Stimulated activated CD8-positive, alpha-beta memory T cell treated with anti-CD3 and anti-CD28 coated beads, Interleukin-4, amount 100 ng/mL, for 24 hours (primary cell): Measurements from ENCODE around the gene GRK4.
"Not testable (repeated sequence)": the region's sequence is repeated elsewhere in the genome, so short reads cannot be mapped to it uniquely, and the experiment has no call there.

ENCODE experiments used
- DNase-seq: peaks from one replicate; pipeline ENCODE4 v3.0.0-alpha.2; 2020; ENCODE audit warnings: low read depth

GRK4 gene

GRCh38 chr4:2942037-2942531 lies 21.3 kb upstream of the GRK4 start:
- no peak for DNase-seq

DNA sequence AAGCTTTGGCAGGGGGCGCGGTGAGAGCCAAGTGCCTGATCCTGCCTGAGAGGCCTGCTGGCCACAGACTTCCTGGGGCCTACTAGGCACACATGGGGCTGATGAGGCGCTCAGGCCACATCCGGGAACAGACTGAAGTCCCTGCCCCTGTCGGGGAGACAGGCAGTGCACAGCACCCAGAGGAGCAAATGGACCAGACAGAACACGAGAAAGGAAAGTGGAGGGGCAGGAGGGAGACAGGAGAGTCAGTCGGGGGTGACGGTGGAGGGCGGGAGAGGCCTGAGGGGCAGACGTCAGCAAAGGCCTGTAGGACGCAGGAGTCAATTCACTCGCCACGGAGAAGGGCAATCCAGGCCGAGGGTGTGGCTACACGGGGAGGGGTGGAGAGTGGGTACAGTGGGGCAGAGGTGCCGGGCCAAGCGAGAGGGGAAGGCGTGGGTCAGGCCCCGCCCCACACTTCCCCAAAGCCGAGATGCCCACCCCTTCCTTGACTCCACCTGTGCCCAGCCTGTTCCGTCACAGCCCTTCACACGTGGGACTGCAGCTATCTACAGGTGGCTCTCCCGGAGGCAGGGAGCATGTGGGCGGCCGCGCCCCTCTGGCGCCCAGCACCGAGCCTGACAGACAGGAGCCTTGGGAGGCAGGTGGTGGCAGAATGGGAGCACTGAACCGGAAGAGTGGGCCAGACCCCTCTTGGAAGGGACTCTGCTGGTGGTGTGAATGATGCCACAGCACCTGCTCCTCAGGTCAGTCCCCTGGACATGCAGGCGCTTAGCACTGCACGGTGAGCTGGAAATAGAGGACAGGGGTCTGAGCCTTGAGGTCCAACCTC lies 20.6 kb upstream of the GRK4 start:
- no peak for DNase-seq

- no peak for DNase-seq
These were observed 19.8 kb upstream of the GRK4 start for GRCh38 chr4:2943364-2944090.

- no peak for DNase-seq
These were observed 19.3 kb upstream of the GRK4 start for GRCh38 chr4:2944091-2944482.

DNA sequence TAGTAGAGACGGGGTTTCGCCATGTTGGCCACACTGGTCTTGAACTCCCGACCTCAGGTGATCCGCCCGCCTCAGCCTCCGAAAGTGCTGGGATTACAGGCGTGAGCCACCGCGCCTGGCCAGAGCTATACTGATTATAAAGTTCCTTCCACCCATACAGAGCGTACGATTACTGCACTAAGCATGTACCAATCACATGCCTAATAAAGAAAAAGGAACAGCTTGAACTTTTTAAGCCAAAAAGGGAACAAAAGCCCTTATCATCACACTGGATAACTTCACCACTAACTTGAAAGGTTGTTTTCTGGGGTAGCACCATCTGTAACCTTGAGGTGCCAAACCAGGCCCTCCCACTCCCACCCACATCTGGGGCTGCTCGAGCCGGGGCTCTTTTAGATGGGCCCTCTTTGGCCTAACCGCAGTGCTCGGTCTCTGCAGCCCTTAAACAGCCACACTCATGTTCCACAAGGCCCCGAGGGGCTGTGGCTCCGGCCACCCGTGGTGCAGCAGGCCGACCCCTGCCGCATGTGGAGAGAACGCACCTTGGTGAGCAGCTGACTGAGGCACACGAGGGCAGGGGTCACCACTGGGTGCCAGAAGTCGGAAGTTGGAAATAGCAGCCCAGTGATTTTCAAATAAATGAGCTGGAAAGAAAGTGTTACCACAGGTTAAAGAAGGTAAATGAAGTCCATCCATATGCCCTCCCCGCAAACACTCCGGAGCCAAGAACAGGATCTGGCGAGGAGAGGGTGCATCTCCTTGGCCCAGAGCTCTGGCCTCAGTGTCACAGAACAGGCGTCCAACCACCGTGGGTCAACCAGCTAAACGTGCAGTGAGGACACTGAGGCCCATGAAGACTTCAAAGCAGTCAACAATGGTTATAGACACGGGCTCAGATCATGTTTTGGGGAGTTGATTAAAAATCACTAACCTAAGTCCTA lies 18.5 kb upstream of the GRK4 start:
- no peak for DNase-seq

- not testable (repeated sequence) for DNase-seq
These were observed 17.5 kb upstream of the GRK4 start for GRCh38 chr4:2945619-2946604.

GRCh38 chr4:2946812-2947600 lies 16.4 kb upstream of the GRK4 start:
- DNase-seq = no peak

DNA sequence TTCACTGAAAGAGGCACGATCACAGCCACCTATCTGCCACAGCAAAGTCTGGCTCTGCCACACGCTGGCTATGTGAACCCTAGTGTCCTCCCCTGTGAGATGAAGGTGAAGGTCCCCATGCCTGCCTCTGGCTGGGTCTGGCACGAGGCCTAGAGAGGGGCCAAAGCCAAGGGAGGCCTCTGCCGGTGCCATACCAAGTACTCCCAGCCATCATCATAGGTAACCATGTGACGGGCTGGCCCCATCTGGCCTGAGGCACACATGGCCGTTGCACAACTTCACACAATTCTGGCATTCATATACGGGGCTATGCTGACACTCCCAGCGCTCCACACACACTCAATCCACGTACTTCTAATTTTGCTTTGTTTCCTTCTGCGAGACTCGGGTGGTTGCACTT lies 15.4 kb upstream of the GRK4 start:
- no peak for DNase-seq

DNA sequence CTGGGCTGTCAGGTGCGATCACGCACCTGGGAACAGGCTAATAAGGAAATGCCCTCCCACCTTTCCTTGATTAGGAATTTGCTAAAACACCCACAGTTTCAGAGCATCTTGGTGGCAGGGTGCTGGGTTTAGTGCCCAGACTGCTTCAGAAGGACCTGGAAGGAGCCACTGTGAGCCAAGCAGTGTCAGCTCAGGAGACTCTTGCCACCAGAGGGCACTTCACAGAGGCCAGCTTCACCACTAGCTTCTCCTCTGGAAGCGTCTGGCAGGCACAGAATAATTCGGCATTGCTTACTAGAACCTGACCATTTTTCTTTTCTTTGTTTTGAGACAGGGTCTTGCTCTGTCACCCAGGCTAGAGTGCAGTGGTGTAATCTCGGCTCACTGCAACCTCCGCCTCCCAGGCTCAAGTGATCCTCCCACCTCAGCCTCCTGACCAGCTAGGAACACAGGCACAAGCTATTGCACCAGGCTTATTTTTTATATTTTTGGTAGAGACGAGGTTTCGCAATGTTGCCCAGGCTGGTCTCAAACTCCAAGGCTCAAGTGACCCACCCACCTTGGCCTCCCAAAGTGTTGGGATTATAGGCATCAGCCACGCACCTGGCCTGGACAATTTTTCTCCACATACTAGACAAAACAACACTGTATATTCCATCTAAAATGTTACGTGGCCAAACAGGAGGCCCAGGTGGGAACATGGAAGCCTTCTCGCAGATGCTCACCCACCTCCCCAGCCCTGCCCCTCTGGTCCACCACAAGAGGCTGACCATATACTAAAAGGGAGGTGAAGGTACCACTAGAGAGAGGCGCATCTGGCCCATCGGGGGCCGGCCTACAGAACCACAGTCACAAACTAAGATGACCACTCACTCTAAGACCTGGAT lies 14.2 kb upstream of the GRK4 start:
- no peak for DNase-seq

DNA sequence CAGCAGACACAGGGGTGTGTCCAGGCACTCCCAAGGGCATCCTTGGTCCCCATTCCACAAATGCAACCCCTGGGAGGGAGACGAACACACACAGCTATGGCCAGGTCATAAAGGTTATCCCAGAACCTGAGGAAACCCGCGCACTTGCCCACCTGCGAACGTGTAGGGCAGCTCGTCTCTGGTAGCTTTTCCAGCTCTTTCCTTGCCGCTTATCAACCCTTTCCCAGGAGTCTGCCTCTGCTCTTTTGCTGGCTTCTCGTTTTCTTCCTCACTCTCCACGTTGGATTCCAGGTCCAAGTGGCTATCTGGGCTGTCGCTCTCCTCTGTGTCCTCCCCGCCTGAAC lies 13.6 kb upstream of the GRK4 start:
- DNase-seq = no peak

DNA sequence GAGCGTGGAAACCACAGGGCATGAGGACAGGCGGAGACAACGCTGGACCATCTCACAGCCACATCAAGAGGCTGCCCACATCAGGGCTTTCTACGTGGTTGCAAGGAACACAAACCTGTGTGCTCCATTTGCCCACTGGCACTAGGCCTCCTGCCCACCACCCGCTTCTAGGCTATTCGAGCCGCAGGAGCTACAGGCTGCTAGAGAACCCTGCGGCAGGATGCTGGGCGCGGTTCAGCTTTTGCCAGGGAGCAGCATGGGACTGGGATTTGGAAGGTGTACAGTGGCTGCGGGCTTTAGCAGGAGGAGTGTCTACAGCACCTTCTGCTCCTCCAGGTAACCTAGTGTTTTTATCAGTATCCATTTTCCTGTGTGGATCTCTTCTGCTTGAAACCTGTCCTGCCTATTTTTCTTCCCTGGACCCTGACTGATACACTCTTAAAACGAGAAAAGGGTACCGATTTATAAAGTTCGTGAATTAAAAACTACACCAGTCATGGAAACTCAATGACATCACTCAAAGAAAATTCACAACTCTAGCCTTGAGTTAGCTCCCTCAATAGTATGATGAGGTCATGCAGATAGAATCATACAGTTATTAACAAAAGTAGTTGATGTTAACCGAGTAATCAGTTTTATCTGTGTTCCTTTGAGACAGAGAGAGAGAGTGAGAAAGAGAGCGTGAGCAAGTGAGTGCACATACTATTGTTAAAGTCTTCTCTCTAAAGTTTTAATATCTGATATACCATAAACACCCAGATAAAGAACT lies 13.0 kb upstream of the GRK4 start:
- no peak for DNase-seq

DNA sequence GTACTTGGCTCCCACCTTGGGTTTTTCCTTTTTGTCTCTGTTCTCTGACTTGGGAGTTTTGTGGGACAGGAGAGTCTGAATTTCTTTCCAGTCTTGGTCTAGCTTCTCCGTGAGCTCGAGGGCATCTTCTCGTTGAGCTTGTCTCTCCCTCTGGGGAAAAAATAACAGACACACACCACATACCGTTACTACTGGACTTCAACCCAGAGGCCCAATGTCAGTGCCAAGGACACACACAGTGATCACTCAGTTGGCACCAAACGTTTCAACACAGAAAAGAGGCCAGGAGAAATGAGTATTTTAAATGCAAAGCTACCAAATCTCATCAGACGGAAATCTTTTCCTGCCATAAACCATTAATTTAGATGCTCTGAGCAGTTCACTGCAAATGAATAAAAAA lies 9.9 kb upstream of the GRK4 start:
- DNase-seq = no peak

GRCh38 chr4:2954358-2955185 lies 8.8 kb upstream of the GRK4 start:
- DNase-seq = peak; percentile 62

DNA sequence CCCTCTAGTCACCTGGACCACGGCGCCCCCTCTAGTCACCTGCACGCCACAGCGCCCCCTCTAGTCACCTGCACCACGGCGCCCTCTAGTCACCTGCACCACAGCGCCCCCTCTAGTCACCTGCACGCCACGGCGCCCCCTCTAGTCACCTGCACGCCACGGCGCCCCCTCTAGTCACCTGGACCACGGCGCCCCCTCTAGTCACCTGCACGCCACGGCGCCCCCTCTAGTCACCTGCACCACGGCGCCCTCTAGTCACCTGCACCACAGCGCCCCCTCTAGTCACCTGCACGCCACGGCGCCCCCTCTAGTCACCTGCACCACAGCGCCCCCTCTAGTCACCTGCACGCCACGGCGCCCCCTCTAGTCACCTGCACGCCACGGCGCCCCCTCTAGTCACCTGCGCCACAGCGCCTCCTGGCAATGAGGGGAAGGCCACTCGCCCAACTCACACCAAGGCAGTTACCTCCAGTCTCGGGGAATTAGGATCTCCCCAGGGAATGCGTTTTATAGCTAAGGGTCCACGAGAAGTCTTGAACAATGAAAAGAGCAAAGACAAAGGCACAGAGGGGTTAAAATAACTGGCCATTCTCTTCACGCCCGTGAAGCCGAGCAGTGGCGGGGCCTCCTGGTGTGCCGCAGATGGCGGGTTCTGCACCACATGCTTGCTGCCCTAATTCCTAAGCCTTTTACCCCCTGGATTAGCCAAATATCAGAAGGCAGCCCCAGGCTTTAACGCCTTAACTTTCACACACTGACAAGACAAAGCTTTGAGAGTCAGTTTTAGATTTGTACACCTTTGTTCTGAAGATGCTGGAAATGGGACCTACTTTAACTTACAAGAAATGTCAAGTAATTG lies 8.0 kb upstream of the GRK4 start:
- DNase-seq = not testable (repeated sequence)

GRCh38 chr4:2958446-2958845 lies 4.9 kb upstream of the GRK4 start:
- DNase-seq = no peak

GRCh38 chr4:2960450-2960849 lies 2.9 kb upstream of the GRK4 start:
- not testable (repeated sequence) for DNase-seq

DNA sequence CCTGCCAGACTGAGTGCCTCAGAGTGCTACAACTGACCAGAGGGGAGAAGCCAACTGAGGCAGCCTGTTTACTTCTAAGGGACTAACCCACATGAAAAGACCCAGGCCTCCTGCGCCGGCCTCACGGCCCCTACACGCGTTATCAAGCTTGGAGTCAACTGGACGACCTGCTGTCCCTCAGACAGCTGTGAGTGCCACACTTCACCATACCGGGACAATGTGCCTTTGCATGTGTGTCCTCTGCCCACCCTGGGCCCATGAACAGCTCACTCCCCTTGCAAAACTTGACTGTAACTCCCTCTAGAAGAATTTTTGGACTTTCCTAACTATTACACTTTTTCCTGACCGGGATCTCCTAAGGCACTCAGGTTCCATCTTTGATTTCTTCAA lies 2.0 kb upstream of the GRK4 start:
- no peak for DNase-seq
